A549 (cell line): Measurements from ENCODE around the gene CHPF2. TPM values are rescaled to one million over a fixed set of nuclear protein-coding genes. Genes with fewer than 3 reads are reported as not detected.
A peak's percentile ranks its signal among the peaks of the same experiment; 100 is the strongest.

ENCODE experiments used
- ATAC-seq, 2 experiments: fragments of 200-7000 bp in 1 of 2; fragments of >200 bp in 1 of 2; cut with Nextera tagmentation in 1 of 2; cut with Tn5 transposase in 1 of 2; 3 replicates each; pipeline versions ENCODE4 v1.8.0 to v1.9.1; 2018 to 2020; ENCODE audit warnings: mild to moderate bottlenecking in 1 of 2, moderate library complexity in 1 of 2
- CTCF ChIA-PET: fragments of 300-600 bp; sonication (Branson Sonifier 250); formaldehyde crosslinking; extraction: SDS; loops from one replicate; lab custom pipeline; 2021; ENCODE audit warnings: antibody characterized with exemption, inconsistent platforms; lab: Yijun Ruan, JAX
- POLR2A ChIA-PET: fragments of 350-600 bp; formaldehyde crosslinking; extraction: SDS; loops from one replicate; lab custom pipeline; 2021; ENCODE audit warnings: antibody characterized with exemption, inconsistent platforms; lab: Yijun Ruan, JAX
- DNase-seq, 2 experiments: peaks; one replicate each; pipeline versions ENCODE4 v3.0.0 to v3.0.0-alpha.2; 2011 to 2016; ENCODE audit warnings: low read depth in 1 of 2, low spot score in 1 of 2
- FAIRE-seq: peaks from 2 replicates; lab custom pipeline; 2011; peaks lifted over from hg19 to GRCh38; lab: Jason Lieb, UNC
- H3K27ac ChIP-seq, 2 experiments: fragments of >200 bp; sonication (Bioruptor Twin); formaldehyde crosslinking; 3 replicates each; pipeline ENCODE4 v1.5.1; 2016 to 2017
- H3K4me1 ChIP-seq: fragments of >200 bp; sonication (Bioruptor Twin); formaldehyde crosslinking; 3 replicates; pipeline ENCODE4 v1.6.1; 2016
- H3K4me2 ChIP-seq: fragments of >200 bp; sonication (Bioruptor Twin); formaldehyde crosslinking; 3 replicates; pipeline ENCODE4 v1.6.1; 2016
- H3K4me3 ChIP-seq: fragments of >200 bp; sonication (Bioruptor Twin); formaldehyde crosslinking; 3 replicates; pipeline ENCODE4 v1.5.1; 2016
- H3K9me3 ChIP-seq: fragments of >200 bp; sonication (Bioruptor Twin); formaldehyde crosslinking; 3 replicates; pipeline ENCODE4 v1.6.1; 2016
- CBX2 ChIP-seq: fragments of 200-600 bp; sonication (generic); IDR thresholded peaks from 2 replicates; pipeline ENCODE4 v1.6.1; 2016; ENCODE audit warnings: low read depth, mild to moderate bottlenecking, borderline replicate concordance
- CBX8 ChIP-seq: fragments of 200-600 bp; sonication (generic); IDR thresholded peaks from 2 replicates; pipeline ENCODE4 v1.6.1; 2016
- CEBPB ChIP-seq, 2 experiments: fragments of >200 bp in 1 of 2; sonication (Bioruptor Twin) in 1 of 2; formaldehyde crosslinking in 1 of 2; IDR thresholded peaks; 2 replicates each; pipeline ENCODE4 v1.6.1; 2012 to 2016
- CHD2 ChIP-seq: fragments of 150-350 bp; IDR thresholded peaks from 2 replicates; pipeline ENCODE4 v1.6.1; 2014; ENCODE audit warnings: low read length; ENCODE audit not compliant: partially characterized antibody
- CHD4 ChIP-seq: fragments of 200-600 bp; sonication (generic); IDR thresholded peaks from 2 replicates; pipeline ENCODE4 v1.6.1; 2016; ENCODE audit warnings: antibody characterized with exemption, mild to moderate bottlenecking, borderline replicate concordance
- EHF ChIP-seq: fragments of 250-450 bp; sonication (Bioruptor Pico); IDR thresholded peaks from 2 replicates; pipeline ENCODE4 v1.5.0; 2020; ENCODE audit warnings: mild to moderate bottlenecking
- EP300 ChIP-seq, 2 experiments: fragments of >200 bp; sonication (Bioruptor Twin); formaldehyde crosslinking; IDR thresholded peaks; 2 replicates in 1 of 2; 3 replicates in 1 of 2; pipeline ENCODE4 v1.6.1; 2016 to 2017
- FOSL2 ChIP-seq, 2 experiments: fragments of 450-650 bp in 1 of 2; fragments of >200 bp in 1 of 2; sonication (Bioruptor Twin) in 1 of 2; formaldehyde crosslinking; IDR thresholded peaks; 2 replicates each; pipeline versions ENCODE4 v1.5.0 to v1.6.1; 2016 to 2020; ENCODE audit warnings: mild to moderate bottlenecking in 1 of 2, moderate library complexity in 1 of 2
- HEYL ChIP-seq: fragments of 250-450 bp; sonication (Bioruptor Pico); IDR thresholded peaks from 2 replicates; pipeline ENCODE4 v1.8.0; 2021; ENCODE audit warnings: mild to moderate bottlenecking, moderate library complexity
- JUN ChIP-seq, 2 experiments: fragments of >200 bp; sonication (Bioruptor Twin); formaldehyde crosslinking; IDR thresholded peaks; 2 replicates in 1 of 2; 3 replicates in 1 of 2; pipeline ENCODE4 v1.6.1; 2016 to 2017
- JUNB ChIP-seq: fragments of >200 bp; sonication (Bioruptor Twin); formaldehyde crosslinking; IDR thresholded peaks from 2 replicates; pipeline ENCODE4 v1.6.1; 2016
- NFE2L2 ChIP-seq: fragments of 150-350 bp; conservative IDR thresholded peaks from 2 replicates; pipeline ENCODE4 v1.6.1; 2014; ENCODE audit warnings: low read length
- NPAS2 ChIP-seq: fragments of 250-450 bp; sonication (Bioruptor Pico); IDR thresholded peaks from 2 replicates; pipeline ENCODE4 v1.8.0; 2022; ENCODE audit warnings: mild to moderate bottlenecking, moderate library complexity, borderline replicate concordance
- POLR2A ChIP-seq: IDR thresholded peaks from 2 replicates; pipeline ENCODE4 v1.6.1; 2012; ENCODE audit warnings: mild to moderate bottlenecking, low read length
- POLR2AphosphoS2 ChIP-seq: conservative IDR thresholded peaks from 2 replicates; pipeline ENCODE4 v1.6.1; 2012; ENCODE audit warnings: low read length, improper control_type of control experiment, inconsistent platforms
- TFCP2L1 ChIP-seq: fragments of 250-450 bp; sonication (Bioruptor Pico); IDR thresholded peaks from 2 replicates; pipeline ENCODE4 v1.5.0; 2021; ENCODE audit warnings: mild to moderate bottlenecking
- TP53 ChIP-seq: fragments of 250-450 bp; sonication (Bioruptor Pico); IDR thresholded peaks from 2 replicates; pipeline ENCODE4 v1.5.0; 2021; ENCODE audit warnings: mild to moderate bottlenecking, moderate library complexity
- WGBS: methylation state at CpG from one replicate; pipeline ENCODE4 v1.1.6; 2017; ENCODE audit errors: missing lambda C conversion rate; 5-methylcytosine and 5-hydroxymethylcytosine counted together
- polyA plus RNA-seq, 4 experiments: library from polyadenylated mRNA; depleted of rRNA in 3 of 4; stranded (reverse); fragments of >200 nt; fragmentation: RNase III in 1 of 4; extraction: RNeasy Plus Mini Kit Qiagen cat#74134 plus additional on column Dnase treatment in 1 of 4; gene quantifications; 2 replicates in 3 of 4; 3 replicates in 1 of 4; pipeline ENCODE4 v1.2.3, GENCODE V29; 2011 to 2017
- TF ChIP-seq, protein P1 (sequence below): fragments of 250-450 bp; sonication (Bioruptor Pico); IDR thresholded peaks from 2 replicates; pipeline ENCODE4 v1.5.0; 2020; ENCODE audit warnings: low read depth, mild to moderate bottlenecking, moderate library complexity
- TF ChIP-seq, protein P2 (sequence below): fragments of 200-600 bp; sonication (generic); IDR thresholded peaks from 2 replicates; pipeline ENCODE4 v1.6.1; 2016; ENCODE audit warnings: antibody characterized with exemption, mild to moderate bottlenecking, moderate library complexity

The CHPF2 gene
- polyA plus RNA-seq, 2 of the 4 experiments (the other 2 are of a cell fraction), result 14.9 to 29.6 TPM

DNA sequence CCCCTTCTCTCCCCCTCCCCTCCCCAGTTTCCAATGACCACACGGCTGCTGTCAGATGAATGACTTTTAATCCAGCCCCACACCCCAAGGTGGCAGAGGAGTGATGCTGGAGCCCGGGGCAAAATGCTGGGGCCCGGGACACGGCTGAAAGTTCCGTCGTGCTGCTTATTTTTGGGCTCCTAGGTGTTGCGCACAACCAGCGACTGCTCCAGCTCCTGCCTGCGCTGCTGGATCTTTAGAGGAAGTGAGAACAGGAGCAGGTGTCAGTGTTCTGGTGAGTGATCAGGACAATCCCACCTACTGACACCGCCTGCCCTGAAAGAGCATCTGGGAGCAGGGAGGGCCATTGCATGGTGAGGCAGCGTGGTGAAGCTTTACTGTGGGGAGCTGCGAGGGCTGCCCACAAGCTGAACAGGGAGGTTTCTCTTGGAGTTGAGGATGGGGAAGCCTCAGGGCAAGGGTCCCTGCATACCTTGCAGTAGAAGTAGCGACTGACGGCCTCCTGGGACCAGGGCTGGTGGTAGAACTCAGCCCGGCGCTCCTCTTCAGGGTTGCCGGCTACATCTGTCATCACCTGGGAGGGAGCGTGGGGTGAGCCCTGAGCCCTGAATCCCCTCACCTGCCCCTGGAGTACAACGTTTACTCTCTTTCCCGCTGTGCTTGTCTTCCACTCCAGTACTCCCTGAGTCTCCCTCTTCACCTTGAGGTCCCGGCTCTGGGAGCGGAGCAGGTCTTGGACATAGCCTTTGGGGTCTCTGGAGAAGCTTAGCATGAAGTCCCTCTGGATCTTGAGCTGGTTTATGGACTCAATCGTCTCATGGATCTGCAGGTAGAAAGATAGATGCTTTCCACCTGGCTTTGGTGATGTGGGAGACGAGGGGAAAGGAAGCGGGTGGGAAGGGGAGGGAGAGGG lies 6.9 kb downstream of the CHPF2 start:
- ChIA-PET POLR2A (interaction anchor here (1.2 kb wide), 1 partner anchor 12 kb away, joined by 8 read pairs; the partner anchor contains the start of gene ABCF2), CTCF (interaction anchor here (0.6 to 2.1 kb wide), 3 partner anchors 12 to 130 kb away, joined by 3 to 8 read pairs (median 3); partner anchors contain the start of gene ABCF2)
- H3K4me3 ChIP-seq, result no peak overlapping the region
- no peak for DNase-seq
- no peak for TF ChIP-seq EHF (CRISPR knock-in tag)
- no peak for TF ChIP-seq JUN (IDR thresholded peaks at IDR 0.05)
- no peak for TF ChIP-seq CEBPB (IDR thresholded peaks at IDR 0.05)
- TF ChIP-seq, protein P1, sequence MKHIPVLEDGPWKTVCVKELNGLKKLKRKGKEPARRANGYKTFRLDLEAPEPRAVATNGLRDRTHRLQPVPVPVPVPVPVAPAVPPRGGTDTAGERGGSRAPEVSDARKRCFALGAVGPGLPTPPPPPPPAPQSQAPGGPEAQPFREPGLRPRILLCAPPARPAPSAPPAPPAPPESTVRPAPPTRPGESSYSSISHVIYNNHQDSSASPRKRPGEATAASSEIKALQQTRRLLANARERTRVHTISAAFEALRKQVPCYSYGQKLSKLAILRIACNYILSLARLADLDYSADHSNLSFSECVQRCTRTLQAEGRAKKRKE, result no peak
- TF ChIP-seq NPAS2, result no peak
- no peak for TF ChIP-seq CBX2
- TF ChIP-seq HEYL (CRISPR knock-in tag), result no peak
- TF ChIP-seq EP300 (IDR thresholded peaks at IDR 0.05), result no peak
- TF ChIP-seq POLR2A, result no peak
- TF ChIP-seq NFE2L2, result no peak
- H3K4me1 ChIP-seq, result peaks cover 13% of the 10 kb centered on the region; the same call in 1 of the 3 replicates
- H3K4me2 ChIP-seq, result no peak overlapping the region
- FAIRE-seq, result no peak
- 93% methylated on average over 25 of the region's 25 CpGs for WGBS
- no peak for ATAC-seq
- H3K27ac ChIP-seq, result no peak overlapping the region
- no peaks in the 10 kb centered on the region for H3K9me3 ChIP-seq

DNA sequence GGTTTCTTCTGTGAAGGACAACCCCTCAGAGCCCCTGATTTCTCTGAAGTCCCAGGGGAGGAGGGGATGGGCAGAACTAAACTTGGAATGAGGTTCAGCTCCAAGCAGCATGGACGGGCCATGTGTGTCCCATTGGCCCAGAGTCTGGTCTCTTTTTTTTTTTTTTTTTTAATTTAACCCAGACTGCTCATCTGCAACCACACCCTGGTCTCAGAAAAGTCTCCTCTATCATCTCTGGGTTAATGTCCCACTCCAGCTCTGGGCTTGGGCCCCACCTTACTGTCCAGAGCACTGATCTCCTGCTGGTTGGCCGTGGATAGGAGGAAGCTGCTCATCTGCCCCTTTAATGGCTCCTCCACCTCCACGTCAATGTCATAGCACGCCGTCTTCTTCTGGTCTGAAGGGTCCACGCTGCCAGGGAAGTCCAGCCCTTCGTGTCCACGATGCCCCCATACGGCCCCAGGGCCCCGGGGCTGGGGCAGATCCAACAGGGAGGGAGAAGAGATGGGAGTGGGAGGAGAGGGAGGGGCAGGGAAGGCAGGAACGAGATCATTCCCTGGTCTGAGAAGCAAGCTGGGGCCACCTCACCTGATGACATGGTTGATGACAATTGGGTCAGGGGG lies 7.7 kb downstream of the CHPF2 start:
- peak overlapping the region; percentile 44 to 77; a peak in 3 of 6 replicates for H3K27ac ChIP-seq
- TF ChIP-seq POLR2AphosphoS2 (no peak), FOSL2 (IDR thresholded peaks at IDR 0.05) (no peak), FOSL2 (CRISPR knock-in tag; IDR thresholded peaks at IDR 0.05) (no peak), TP53 (CRISPR knock-in tag) (no peak), CBX8 (no peak), JUNB (no peak), CHD4 (no peak), CHD2 (no peak), TFCP2L1 (no peak)
- TF ChIP-seq, protein P2, sequence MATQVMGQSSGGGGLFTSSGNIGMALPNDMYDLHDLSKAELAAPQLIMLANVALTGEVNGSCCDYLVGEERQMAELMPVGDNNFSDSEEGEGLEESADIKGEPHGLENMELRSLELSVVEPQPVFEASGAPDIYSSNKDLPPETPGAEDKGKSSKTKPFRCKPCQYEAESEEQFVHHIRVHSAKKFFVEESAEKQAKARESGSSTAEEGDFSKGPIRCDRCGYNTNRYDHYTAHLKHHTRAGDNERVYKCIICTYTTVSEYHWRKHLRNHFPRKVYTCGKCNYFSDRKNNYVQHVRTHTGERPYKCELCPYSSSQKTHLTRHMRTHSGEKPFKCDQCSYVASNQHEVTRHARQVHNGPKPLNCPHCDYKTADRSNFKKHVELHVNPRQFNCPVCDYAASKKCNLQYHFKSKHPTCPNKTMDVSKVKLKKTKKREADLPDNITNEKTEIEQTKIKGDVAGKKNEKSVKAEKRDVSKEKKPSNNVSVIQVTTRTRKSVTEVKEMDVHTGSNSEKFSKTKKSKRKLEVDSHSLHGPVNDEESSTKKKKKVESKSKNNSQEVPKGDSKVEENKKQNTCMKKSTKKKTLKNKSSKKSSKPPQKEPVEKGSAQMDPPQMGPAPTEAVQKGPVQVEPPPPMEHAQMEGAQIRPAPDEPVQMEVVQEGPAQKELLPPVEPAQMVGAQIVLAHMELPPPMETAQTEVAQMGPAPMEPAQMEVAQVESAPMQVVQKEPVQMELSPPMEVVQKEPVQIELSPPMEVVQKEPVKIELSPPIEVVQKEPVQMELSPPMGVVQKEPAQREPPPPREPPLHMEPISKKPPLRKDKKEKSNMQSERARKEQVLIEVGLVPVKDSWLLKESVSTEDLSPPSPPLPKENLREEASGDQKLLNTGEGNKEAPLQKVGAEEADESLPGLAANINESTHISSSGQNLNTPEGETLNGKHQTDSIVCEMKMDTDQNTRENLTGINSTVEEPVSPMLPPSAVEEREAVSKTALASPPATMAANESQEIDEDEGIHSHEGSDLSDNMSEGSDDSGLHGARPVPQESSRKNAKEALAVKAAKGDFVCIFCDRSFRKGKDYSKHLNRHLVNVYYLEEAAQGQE, result no peak
- WGBS, result 91% methylated on average over 11 of the region's 11 CpGs
- FAIRE-seq (no peak), DNase-seq (no peak), ATAC-seq (no peak)
- H3K4me3 ChIP-seq, result no peak overlapping the region
- peaks cover 17% of the 10 kb centered on the region for H3K4me1 ChIP-seq
- ChIA-PET CTCF (interaction anchor here (1.5 to 2.1 kb wide), 2 partner anchors 13 to 116 kb away, joined by 3 to 8 read pairs; partner anchors contain the start of gene ABCF2), POLR2A (interaction anchor here (0.6 to 1.2 kb wide), 2 partner anchors 13 to 180 kb away, joined by 3 to 8 read pairs; partner anchors contain the start of genes ABCF2 and SLC4A2)
- no peak overlapping the region for H3K4me2 ChIP-seq
- no peaks in the 10 kb centered on the region for H3K9me3 ChIP-seq
